Measurements from ENCODE around the gene TMEM236. TPM values are rescaled to one million over a fixed set of nuclear protein-coding genes. Genes with fewer than 3 reads are reported as not detected.

TMEM236 gene
- polyA plus RNA-seq, 1 donor, result 0.49 TPM

DNA sequence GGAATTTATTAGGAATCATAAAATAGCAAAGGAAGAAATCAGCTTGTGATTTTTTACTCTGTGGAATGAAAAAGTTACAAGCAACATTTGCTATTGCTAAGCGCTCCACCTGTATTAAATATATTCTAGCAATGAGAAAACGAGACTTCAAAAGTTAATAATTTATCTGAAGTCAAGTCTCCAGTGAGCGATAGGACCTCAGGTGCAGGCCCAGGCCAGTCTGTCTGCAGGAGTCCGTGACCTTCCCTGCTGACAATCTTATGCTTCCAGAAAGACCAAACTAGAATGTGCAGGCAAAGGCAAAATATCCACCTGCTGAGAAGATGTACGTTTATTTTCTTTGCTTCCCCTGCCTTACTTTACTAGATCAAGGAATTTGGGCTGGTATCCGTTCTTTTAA, 79.9 kb downstream of the TMEM236 start:
- DNase-seq, result no peak

DNA sequence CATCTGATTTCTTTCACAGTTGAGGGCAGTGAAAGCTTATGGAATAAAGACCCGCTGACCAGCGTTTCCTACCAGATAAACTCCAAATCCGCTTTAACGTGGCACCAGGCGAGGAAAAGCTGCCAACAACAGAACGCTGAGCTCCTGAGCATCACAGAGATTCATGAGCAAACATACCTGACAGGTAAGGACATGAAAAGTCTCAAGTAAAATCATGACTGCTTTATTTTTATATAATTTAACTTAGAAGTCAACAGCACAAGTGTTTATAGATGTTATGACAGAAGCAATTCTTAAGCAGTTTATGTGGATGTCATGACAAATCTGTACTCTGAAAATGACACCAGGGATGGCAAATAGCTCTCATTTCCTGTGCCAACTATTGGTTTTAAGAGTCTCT, 81.7 kb downstream of the TMEM236 start:
- no peak for DNase-seq

DNA sequence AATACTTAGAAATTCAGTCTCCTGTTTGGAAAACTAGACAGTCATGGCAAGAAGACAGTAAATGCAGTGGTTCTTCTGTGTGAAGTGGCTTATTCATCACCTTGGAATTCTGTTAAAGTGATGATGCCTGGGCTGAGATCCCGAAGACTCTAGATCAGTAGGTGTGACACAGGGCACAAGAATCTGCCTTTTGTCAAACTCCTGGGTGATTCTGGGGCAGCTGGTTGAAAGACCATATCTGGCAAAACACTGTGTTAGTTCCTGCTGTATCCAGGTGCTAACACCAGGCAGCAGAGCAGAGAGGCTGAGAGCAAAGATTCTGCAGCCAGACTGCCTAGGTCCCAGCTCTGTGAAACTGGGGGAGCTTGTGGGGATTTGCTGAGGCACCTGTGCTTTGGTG, 83.7 kb downstream of the TMEM236 start:
- DNase-seq, result no peak

DNA sequence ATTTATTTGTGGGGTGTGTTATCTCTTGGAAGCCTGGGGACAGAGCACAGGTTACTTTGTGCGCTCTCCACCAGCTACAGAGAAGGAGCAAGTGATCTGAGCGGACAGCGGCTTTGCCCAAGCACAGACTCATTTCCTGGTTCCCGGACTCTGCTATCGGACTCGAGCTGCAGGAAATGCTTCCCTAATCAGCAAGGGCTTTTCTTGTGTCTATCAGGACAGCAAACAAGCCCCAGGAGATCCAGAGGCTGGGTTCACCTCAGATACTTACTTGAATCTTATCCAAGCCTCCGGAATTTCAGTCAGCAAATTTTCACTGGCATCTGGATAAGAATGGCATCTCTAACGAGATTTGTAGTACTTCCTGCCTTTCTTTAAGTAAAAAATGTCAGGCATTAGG, 84.9 kb downstream of the TMEM236 start:
- no peak for DNase-seq

DNA sequence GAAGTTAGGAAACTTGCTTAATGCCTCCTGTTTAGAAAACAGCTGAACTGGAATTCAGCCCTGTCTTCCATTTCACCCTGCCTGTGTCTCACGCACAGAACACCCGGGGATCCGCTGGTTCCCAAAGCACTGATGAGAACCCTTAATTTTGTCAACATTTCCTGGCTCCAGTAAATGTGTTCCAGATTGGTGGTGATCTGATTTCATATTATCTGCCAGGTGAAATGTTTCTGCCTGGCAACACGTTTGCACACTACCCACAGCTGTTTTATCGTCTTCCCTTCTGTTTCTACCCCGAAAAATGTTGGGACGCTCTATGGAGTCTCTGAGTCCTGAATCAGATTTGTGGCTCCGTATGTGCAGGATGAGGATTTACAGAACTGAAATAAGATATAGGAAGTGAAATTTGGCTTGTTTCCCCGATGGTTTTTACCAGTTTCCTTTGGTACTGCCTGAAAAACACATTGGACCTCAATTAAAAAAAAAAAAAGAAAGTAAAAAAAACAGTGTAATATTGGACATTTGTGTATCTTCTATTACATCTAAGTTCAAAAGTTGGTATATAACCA, 86.2 kb downstream of the TMEM236 start:
- DNase-seq, result no peak

DNA sequence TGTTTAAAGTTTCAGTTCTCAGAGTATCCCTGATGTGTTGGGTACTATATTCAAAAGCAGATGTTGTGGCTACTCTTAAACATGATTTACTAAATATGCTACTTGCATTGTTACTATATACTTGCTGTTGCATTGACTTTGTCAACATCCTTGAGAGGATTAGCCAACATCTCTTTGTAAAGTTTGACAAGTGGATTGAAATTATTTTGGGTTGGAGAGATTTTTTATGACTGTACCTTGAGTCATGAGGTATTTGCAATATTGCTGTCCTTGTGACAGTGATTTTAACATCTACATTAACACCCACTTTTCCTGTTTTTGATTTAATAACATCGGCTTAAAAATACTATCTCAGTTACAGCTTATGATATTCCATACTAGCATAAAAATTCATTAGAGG, 89.0 kb downstream of the TMEM236 start:
- no peak for DNase-seq

DNA sequence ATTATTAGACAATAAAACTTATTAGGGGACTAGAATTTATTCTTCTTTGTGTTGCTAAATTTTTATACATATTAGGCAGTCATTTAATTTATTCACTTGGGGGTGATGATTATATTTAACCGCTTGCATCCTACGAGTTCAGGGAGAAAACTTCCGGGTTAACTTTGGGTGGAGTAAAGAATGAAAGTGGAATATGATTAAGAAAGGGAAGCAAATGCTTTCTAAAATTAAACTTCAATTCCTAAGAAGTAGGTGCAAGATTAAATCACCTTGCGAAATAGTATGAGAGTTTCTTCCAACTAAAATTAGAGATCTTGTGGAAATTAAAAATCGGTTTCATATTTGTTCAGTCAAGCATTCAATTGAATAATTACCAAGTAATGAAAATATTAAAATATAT, 90.6 kb downstream of the TMEM236 start:
- no peak for DNase-seq

DNA sequence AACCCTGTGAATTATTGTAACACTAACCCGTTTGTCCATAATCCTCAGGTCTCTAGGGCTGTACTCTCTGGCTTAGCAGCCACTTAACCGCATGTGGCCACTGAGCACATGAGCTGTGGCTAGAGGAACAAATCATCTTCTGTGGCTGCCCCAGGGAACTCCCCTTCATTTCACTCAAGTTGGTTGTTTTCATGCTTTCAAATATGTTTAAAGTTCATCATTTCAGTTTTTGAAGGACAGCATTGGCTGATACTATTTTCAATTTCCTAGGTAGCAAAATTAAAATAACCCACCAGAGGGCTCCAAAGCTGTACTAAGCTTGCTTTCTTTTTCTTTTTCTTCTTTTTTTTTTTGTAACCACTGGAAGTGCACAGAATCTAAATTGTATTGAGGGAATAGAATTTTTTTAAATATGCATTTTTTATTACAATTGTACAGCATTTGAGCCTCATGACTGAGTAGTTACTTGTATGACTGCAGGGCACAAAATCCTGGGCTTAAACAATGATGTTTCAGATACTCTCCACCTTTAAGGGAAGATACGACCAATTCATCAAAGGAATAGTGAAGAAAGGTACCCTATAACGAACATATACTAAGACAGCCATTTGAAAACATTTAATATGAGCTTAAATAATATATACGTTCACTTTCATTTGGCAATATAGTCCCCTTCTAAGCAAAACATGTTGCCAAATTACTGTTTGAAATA, 95.7 kb downstream of the TMEM236 start:
- DNase-seq, result no peak

DNA sequence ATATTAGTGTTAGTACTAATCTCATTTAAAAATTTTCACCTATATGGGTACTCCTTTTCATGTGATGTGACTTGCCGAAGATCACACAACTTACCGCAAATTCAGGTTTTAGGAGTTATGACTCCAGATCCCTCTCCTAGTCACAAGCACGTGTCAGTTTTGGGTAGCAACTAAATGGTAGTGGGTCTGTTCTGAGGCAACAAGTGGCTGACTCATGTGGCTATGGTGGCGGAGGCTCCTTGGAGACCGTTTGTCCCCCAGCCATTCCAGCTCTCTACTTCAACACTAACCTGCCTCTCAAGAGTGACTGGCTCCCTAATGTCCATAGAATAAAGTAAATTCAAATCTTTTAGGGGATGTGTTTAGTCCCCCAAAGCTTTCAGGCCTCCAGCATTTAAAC, 96.6 kb downstream of the TMEM236 start:
- DNase-seq, result no peak

Other genes with a start within 250 kb of the TMEM236 start
- 137 TPM for gene HACD1, start 134.8 kb upstream of the TMEM236 start, polyA plus RNA-seq (ENCODE audit: insufficient read length)
- 24.2 TPM for gene STAM, start 108.0 kb upstream of the TMEM236 start, polyA plus RNA-seq (ENCODE audit: insufficient read length)
- gene MRC1, start 57.1 kb downstream of the TMEM236 start, polyA plus RNA-seq (ENCODE audit: insufficient read length), result 13.7 TPM
- not detected for gene SLC39A12, start 199.7 kb downstream of the TMEM236 start, polyA plus RNA-seq (ENCODE audit: insufficient read length)